ENCODE results near the gene TAS2R30.
"Not testable (repeated sequence)": the region's sequence is repeated elsewhere in the genome, so short reads cannot be mapped to it uniquely, and the experiment has no call there.

TAS2R30 gene

GRCh38 chr12:11111213-11111612 lies 23.2 kb downstream of the TAS2R30 start:
- DNase-seq: not testable (repeated sequence)

GRCh38 chr12:11108862-11109261 lies 25.6 kb downstream of the TAS2R30 start:
- DNase-seq: no peak

DNA sequence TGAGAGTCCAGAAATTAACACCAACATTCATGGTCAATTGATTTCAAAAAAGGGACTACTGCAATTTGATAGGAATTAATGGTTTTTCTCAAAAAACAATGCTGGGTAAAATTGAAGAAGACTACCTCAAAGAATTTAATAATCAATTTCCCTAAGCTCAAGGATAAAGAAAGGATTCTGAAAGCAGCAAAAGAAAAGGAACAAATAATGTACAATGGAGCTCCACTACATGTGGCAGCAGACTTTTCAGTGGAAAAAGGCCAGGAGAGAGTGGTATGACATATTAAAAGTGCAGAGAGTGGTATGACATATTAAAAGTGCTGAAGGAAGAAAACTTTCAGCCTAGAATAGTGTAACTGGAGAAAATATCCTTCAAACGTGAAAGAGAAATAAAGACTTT lies 26.7 kb downstream of the TAS2R30 start:
- no peak for DNase-seq

DNA sequence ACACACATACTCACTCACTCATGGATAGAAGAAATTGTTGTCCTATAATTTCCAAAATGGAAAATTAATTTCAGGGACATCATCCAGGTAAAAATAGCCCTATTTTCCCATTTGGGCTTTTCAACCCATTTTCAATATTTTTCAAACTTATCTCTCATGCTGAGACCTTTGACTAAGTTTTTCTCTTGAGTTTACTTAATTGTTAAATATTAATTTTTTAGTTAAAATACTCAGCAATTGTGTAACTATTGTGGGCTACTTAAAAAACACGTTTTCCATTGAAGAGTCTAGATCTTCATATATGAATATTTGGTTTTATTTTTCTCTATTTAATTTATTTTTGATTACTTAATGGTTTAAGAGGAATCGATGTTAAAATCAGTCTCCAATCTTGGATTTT lies 28.2 kb downstream of the TAS2R30 start:
- no peak for DNase-seq

- DNase-seq: no peak
Observed at GRCh38 chr12:11105546-11105945, 28.9 kb downstream of the TAS2R30 start.

DNA sequence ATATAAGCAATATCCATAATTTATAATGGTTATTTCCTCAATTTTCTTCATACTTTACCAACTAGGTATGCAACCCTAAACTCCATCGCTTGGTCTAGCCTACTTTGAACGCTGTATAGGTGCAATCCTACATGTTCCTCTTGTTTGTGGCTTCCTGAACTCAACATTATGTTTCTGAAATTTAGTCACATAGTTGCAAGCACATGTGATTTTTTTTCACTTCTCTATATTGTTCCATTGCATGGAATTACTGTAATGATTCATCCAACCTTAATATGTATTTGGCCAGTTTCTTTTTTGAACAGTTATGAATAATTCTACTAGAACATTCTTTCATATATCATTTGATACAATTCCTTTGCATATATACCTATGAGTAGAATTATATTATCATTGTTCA lies 39.5 kb downstream of the TAS2R30 start:
- DNase-seq: not testable (repeated sequence)

DNA sequence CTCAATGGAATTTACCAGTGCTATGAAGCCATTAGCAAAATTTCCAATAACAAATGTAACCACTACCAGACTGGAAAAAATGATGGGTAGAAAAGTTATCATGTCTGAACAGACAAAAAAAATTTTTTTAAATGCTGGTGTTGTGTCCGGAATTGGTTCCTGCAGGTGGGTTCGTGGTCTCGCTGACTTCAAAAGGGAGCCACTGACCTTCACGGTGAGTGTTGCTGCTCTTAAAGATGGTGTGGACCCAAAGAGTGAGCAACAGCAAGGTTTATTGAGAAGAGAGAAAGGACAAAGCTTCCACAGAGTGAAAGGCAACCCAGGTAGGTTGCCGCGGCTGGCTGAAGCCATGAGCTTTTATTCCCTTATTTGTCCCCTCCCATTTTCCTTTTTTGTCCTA lies 42.3 kb downstream of the TAS2R30 start, which contains the start of gene TAS2R43:
Gene TAS2R43, minus strand, starts transcription at position 186 of the 400 bp plus-strand sequence. Its CDS starts 84 bp downstream, at position 102.
- no peak for DNase-seq

DNA sequence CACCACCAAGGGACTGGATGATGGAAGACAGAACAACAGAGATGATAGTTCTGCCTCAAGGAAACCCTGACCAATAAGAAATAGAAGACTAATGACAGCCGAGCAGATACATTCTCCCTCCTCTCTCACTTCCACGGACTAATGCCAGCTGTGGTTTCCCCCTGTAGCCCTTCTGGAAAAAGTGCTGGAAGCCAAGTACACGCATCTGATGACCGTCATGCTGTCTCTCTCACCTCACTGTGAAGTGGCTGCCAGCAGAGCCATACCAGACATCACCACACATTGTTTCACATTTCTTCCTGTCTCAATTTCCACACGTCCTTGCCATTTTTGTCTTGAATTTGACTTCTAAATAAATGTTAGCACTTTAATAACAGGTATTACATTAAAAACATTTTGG lies 45.2 kb downstream of the TAS2R30 start:
- DNase-seq: no peak

GRCh38 chr12:11085419-11085818 lies 49.0 kb downstream of the TAS2R30 start:
- DNase-seq: no peak

All from SIG-M5 (cell line).